Liver (tissue), 9 donors: Measurements from ENCODE around the gene SERPINB12. TPM values are rescaled to one million over a fixed set of nuclear protein-coding genes. Genes with fewer than 3 reads are reported as not detected.

Experiments used
- DNase-seq: peaks from one replicate; pipeline ENCODE4 v3.0.0-alpha.2; 2017; ENCODE audit warnings: low spot score
- H3K27ac ChIP-seq, 2 donors: one replicate each; pipeline ENCODE4 v1.7.0; 2013; ENCODE audit warnings: inconsistent platforms in 2 of 2, low read length in 2 of 2, control low read depth in 1 of 2, low read depth in 1 of 2, mild to moderate bottlenecking in 1 of 2
- H3K27me3 ChIP-seq, 4 donors: one replicate each; pipeline versions ENCODE4 v1.6.1 to v1.7.0; 2013; ENCODE audit warnings: low read length in 3 of 4, inconsistent platforms in 1 of 4, mild to moderate bottlenecking in 1 of 4, moderate library complexity in 1 of 4; ENCODE audit not compliant: control insufficient read depth in 4 of 4, insufficient read depth in 4 of 4
- H3K36me3 ChIP-seq, 4 donors: one replicate each; pipeline versions ENCODE4 v1.6.1 to v1.7.0; 2013; ENCODE audit warnings: low read length in 3 of 4, mild to moderate bottlenecking in 3 of 4, low read depth in 1 of 4, moderate library complexity in 1 of 4; ENCODE audit not compliant: control insufficient read depth in 4 of 4, insufficient read depth in 3 of 4
- H3K4me1 ChIP-seq, 4 donors: one replicate each; pipeline versions ENCODE4 v1.6.1 to v1.7.0; 2013; ENCODE audit warnings: low read length in 3 of 4, mild to moderate bottlenecking in 3 of 4, moderate library complexity in 1 of 4; ENCODE audit not compliant: control insufficient read depth in 4 of 4, insufficient read depth in 4 of 4
- H3K4me3 ChIP-seq, 3 donors: one replicate each; pipeline versions ENCODE4 v1.6.1 to v1.7.0; 2013; ENCODE audit warnings: low read length in 3 of 3, control low read depth in 1 of 3, low read depth in 1 of 3, mild to moderate bottlenecking in 1 of 3
- H3K9ac ChIP-seq, 2 donors: one replicate each; pipeline ENCODE4 v1.7.0; 2013; ENCODE audit warnings: low read length in 2 of 2, mild to moderate bottlenecking in 2 of 2, moderate library complexity in 2 of 2, control low read depth in 1 of 2, low read depth in 1 of 2
- H3K9me3 ChIP-seq, 4 donors: one replicate each; pipeline versions ENCODE4 v1.6.1 to v1.7.0; 2013; ENCODE audit warnings: low read length in 3 of 4; ENCODE audit not compliant: control insufficient read depth in 4 of 4
- ATF3 ChIP-seq: IDR thresholded peaks from 2 replicates; pipeline ENCODE4 v1.6.1; 2016; ENCODE audit warnings: antibody characterized with exemption
- CTCF ChIP-seq: fragments of 150-350 bp; IDR thresholded peaks from 2 replicates; pipeline ENCODE4 v1.5.1; 2017; ENCODE audit warnings: improper control_type of control experiment, low read depth, low read length; ENCODE audit not compliant: missing input control
- EGR1 ChIP-seq, 2 donors: IDR thresholded peaks; 2 replicates each; pipeline ENCODE4 v1.6.1; 2016 to 2018; ENCODE audit warnings: antibody characterized with exemption in 2 of 2, low read depth in 2 of 2
- FOXA1 ChIP-seq: IDR thresholded peaks from 2 replicates; pipeline ENCODE4 v1.6.1; 2016; ENCODE audit warnings: antibody characterized with exemption
- FOXA2 ChIP-seq: IDR thresholded peaks from 2 replicates; pipeline ENCODE4 v1.6.1; 2016; ENCODE audit warnings: antibody characterized with exemption
- GABPA ChIP-seq, 2 donors: IDR thresholded peaks in 1 of 2; conservative IDR thresholded peaks in 1 of 2; 2 replicates each; pipeline ENCODE4 v1.6.1; 2016; ENCODE audit warnings: antibody characterized with exemption in 2 of 2, mild to moderate bottlenecking in 1 of 2, moderate library complexity in 1 of 2
- HNF4A ChIP-seq, 2 donors: conservative IDR thresholded peaks; 2 replicates each; pipeline ENCODE4 v1.6.1; 2016; ENCODE audit warnings: antibody characterized with exemption in 2 of 2, mild to moderate bottlenecking in 2 of 2
- HNF4G ChIP-seq: IDR thresholded peaks from 2 replicates; pipeline ENCODE4 v1.6.1; 2016; ENCODE audit warnings: antibody characterized with exemption
- JUND ChIP-seq, 2 donors: IDR thresholded peaks; 2 replicates each; pipeline ENCODE4 v1.6.1; 2016; ENCODE audit warnings: antibody characterized with exemption in 2 of 2
- MAX ChIP-seq: IDR thresholded peaks from 2 replicates; pipeline ENCODE4 v1.6.1; 2016; ENCODE audit warnings: antibody characterized with exemption
- NR2F2 ChIP-seq: IDR thresholded peaks from 2 replicates; pipeline ENCODE4 v1.6.1; 2016; ENCODE audit warnings: antibody characterized with exemption
- RAD21 ChIP-seq, 2 donors: IDR thresholded peaks; 2 replicates each; pipeline ENCODE4 v1.6.1; 2016; ENCODE audit warnings: antibody characterized with exemption in 2 of 2, mild to moderate bottlenecking in 2 of 2
- REST ChIP-seq: IDR thresholded peaks from 2 replicates; pipeline ENCODE4 v1.6.1; 2016; ENCODE audit warnings: antibody characterized with exemption, mild to moderate bottlenecking
- RXRA ChIP-seq, 2 donors: IDR thresholded peaks; 2 replicates each; pipeline ENCODE4 v1.6.1; 2017 to 2018; ENCODE audit warnings: antibody characterized with exemption in 2 of 2, mild to moderate bottlenecking in 1 of 2
- SP1 ChIP-seq: IDR thresholded peaks from 2 replicates; pipeline ENCODE4 v1.6.1; 2018; ENCODE audit warnings: antibody characterized with exemption, mild to moderate bottlenecking
- TAF1 ChIP-seq: conservative IDR thresholded peaks from 2 replicates; pipeline ENCODE4 v1.6.1; 2016; ENCODE audit warnings: antibody characterized with exemption, mild to moderate bottlenecking
- YY1 ChIP-seq: IDR thresholded peaks from 2 replicates; pipeline ENCODE4 v1.6.1; 2016; ENCODE audit warnings: antibody characterized with exemption, mild to moderate bottlenecking
- ZBTB33 ChIP-seq: IDR thresholded peaks from 2 replicates; pipeline ENCODE4 v1.6.1; 2016; ENCODE audit warnings: antibody characterized with exemption
- WGBS: extraction: QIAGEN DNeasy Blood & Tissue Kit; methylation state at CpG from one replicate; pipeline ENCODE4 v1.1.7; 2013; 5-methylcytosine and 5-hydroxymethylcytosine counted together
- polyA plus RNA-seq, 2 donors: library from polyadenylated mRNA; stranded (reverse) in 1 of 2; unstranded in 1 of 2; fragments of 200-250 nt in 1 of 2; fragments of >200 nt in 1 of 2; fragmentation: Nextera tagmentation in 1 of 2; extraction: Ambion mirVana in 1 of 2; gene quantifications; one replicate each; pipeline versions ENCODE4 v1.2.1 to v1.2.3, GENCODE V29; 2013 to 2015
- total RNA-seq, 2 donors: library from RNA; depleted of rRNA; stranded (reverse); fragments of >200 nt; gene quantifications; one replicate each; pipeline ENCODE4 v1.2.3, GENCODE V29; 2014
- donor health status: healthy.
- donor health status: healthy.
- donor health status: healthy.
- donor health status: healthy.
- donor health status: healthy.

The SERPINB12 gene
- total and polyA plus RNA-seq, 4 donors = not detected

GRCh38 chr18:63564561-63564960 lies 22.4 kb downstream of the SERPINB12 start:
- no peaks in the 10 kb centered on the region for H3K9me3 ChIP-seq
- DNase-seq = no peak
- WGBS = 77% methylated on average over 1 of the region's 1 CpG
- TF ChIP-seq SP1 (no peak), HNF4G (no peak), FOXA1 (no peak), MAX (no peak), EGR1 (IDR thresholded peaks at IDR 0.05; ENCODE audit: low read depth in 2 of 2) (no peak), TAF1 (no peak), NR2F2 (no peak), HNF4A (conservative IDR thresholded peaks at IDR 0.05) (no peak), ZBTB33 (no peak), RXRA (IDR thresholded peaks at IDR 0.05) (no peak), CTCF (no peak), FOXA2 (no peak), JUND (IDR thresholded peaks at IDR 0.05) (no peak)
- H3K27me3 ChIP-seq = no peaks in the 10 kb centered on the region
- H3K9ac ChIP-seq = no peak overlapping the region
- H3K4me3 ChIP-seq = no peak overlapping the region
- no peaks in the 10 kb centered on the region for H3K4me1 ChIP-seq
- no peaks in the 10 kb centered on the region for H3K36me3 ChIP-seq
- H3K27ac ChIP-seq = no peak overlapping the region

- no peak overlapping the region for H3K9ac ChIP-seq
- H3K36me3 ChIP-seq = no peaks in the 10 kb centered on the region
- no peaks in the 10 kb centered on the region for H3K9me3 ChIP-seq
- H3K27me3 ChIP-seq = no peaks in the 10 kb centered on the region
- 76% methylated on average over 5 of the region's 5 CpGs for WGBS
- H3K4me3 ChIP-seq = no peak overlapping the region
- no peak for DNase-seq
- no peak overlapping the region for H3K27ac ChIP-seq
- H3K4me1 ChIP-seq = no peaks in the 10 kb centered on the region
- TF ChIP-seq ZBTB33 (no peak), SP1 (no peak), JUND (IDR thresholded peaks at IDR 0.05) (no peak), GABPA (IDR thresholded peaks at IDR 0.05 in 1 of 2, conservative IDR thresholded peaks at IDR 0.05 in 1 of 2) (no peak), HNF4G (no peak), REST (no peak), FOXA1 (no peak), FOXA2 (no peak), RAD21 (IDR thresholded peaks at IDR 0.05) (no peak), RXRA (IDR thresholded peaks at IDR 0.05) (no peak), NR2F2 (no peak), ATF3 (no peak), MAX (no peak), EGR1 (IDR thresholded peaks at IDR 0.05; ENCODE audit: low read depth in 2 of 2) (no peak), YY1 (no peak), HNF4A (conservative IDR thresholded peaks at IDR 0.05) (no peak), TAF1 (no peak), CTCF (no peak)
Observed at GRCh38 chr18:63567276-63567675, 25.1 kb downstream of the SERPINB12 start.
